NB4 (cell line): ENCODE data around the gene TLNRD1.

Experiments
- POLR2A ChIP-seq: IDR thresholded peaks from 2 replicates; pipeline ENCODE4 v1.6.1; 2011; ENCODE audit warnings: mild to moderate bottlenecking; ENCODE audit not compliant: insufficient read length; ENCODE audit errors: extremely low read depth
- TF ChIP-seq, protein P1 (sequence below): IDR thresholded peaks from one replicate; pipeline ENCODE4 v1.5.1; 2012; ENCODE audit warnings: low read depth, low read length

DNA sequence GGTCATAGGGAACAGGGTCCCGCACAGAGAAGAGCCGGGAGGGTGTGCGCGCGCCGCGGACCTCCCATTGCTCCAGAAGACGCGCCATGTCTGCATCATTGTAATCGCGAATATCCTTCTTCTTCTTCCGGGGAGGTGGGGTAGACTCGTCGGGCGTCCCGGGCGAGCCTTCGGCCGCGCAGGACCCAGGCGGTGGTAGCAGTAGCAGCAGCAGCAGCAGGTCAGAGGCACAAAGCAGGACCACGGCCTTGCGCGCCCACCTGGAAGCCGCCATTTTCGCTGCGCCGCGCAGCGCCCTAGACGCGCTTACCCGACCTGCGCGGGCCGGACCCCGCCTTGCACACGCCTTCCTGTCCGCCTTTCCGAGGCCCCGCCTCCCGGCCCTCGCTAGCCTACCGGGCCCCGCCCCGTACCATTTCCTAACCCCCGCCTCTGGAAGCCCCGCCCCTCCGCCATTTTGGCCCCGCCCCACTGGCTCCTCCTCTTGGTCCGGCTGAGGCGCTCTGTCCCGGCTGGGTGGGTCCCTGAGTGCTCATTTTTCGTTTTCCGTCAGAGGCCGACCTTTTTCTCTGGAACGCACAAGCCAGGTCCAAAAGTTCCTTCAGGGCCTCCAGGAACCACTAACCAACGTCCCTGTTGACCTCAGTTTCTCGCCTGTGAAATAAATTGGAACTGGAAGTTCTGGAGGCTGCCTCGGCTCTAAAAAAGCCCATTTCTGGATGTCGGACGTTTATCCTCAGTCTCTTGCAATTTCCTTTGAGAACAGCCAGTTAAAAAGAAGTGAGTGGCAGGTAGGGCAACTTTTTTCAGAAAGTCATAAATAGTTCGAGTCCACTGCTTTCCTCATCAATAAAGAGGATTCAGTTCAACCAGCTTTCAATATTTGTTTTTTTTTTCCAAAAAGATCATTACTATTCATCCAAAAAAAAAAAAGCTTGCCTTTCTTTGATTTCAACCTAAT is 10.9 kb upstream of the TLNRD1 start, which contains the start of gene MESD:
- peak; percentile 97 for TF ChIP-seq POLR2A
- TF ChIP-seq, protein P1, sequence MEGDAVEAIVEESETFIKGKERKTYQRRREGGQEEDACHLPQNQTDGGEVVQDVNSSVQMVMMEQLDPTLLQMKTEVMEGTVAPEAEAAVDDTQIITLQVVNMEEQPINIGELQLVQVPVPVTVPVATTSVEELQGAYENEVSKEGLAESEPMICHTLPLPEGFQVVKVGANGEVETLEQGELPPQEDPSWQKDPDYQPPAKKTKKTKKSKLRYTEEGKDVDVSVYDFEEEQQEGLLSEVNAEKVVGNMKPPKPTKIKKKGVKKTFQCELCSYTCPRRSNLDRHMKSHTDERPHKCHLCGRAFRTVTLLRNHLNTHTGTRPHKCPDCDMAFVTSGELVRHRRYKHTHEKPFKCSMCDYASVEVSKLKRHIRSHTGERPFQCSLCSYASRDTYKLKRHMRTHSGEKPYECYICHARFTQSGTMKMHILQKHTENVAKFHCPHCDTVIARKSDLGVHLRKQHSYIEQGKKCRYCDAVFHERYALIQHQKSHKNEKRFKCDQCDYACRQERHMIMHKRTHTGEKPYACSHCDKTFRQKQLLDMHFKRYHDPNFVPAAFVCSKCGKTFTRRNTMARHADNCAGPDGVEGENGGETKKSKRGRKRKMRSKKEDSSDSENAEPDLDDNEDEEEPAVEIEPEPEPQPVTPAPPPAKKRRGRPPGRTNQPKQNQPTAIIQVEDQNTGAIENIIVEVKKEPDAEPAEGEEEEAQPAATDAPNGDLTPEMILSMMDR, result no peak
